HL-60 (cell line): ENCODE data around the gene HAX1.
"Not testable (repeated sequence)": the region's sequence is repeated elsewhere in the genome, so short reads cannot be mapped to it uniquely, and the experiment has no call there.

Experiments
- DNase-seq, 2 experiments: peaks; one replicate each; pipeline ENCODE4 v3.0.0-alpha.2; 2010 to 2020; ENCODE audit warnings: low read depth in 1 of 2, low spot score in 1 of 2
- H3K27ac ChIP-seq: fragments of 250-450 bp; sonication (Bioruptor Pico); replicated peaks from 2 replicates; pipeline ENCODE4 v1.5.1; 2020; ENCODE audit warnings: mild to moderate bottlenecking, moderate library complexity
- H3K27me3 ChIP-seq: fragments of 250-450 bp; sonication (Bioruptor Pico); 2 replicates; pipeline ENCODE4 v1.5.1; 2021; ENCODE audit warnings: mild to moderate bottlenecking, moderate library complexity; ENCODE audit not compliant: insufficient read depth, poor library complexity, severe bottlenecking
- H3K4me3 ChIP-seq: replicated peaks from 2 replicates; pipeline ENCODE4 v1.5.1; 2011; ENCODE audit warnings: mild to moderate bottlenecking, control low read depth, low read length; ENCODE audit not compliant: insufficient read depth
- CTCF ChIP-seq: IDR thresholded peaks from one replicate; pipeline ENCODE4 v1.5.1; 2011; ENCODE audit warnings: low read length, control low read depth, inconsistent platforms; ENCODE audit not compliant: insufficient read depth
- GABPA ChIP-seq: IDR thresholded peaks from 2 replicates; pipeline ENCODE4 v1.6.1; 2012; ENCODE audit warnings: low read depth
- POLR2AphosphoS5 ChIP-seq: IDR thresholded peaks from 2 replicates; pipeline ENCODE4 v1.6.1; 2012; ENCODE audit warnings: low read depth
- SPI1 ChIP-seq: IDR thresholded peaks from 2 replicates; pipeline ENCODE4 v1.6.1; 2012; ENCODE audit warnings: low read depth, mild to moderate bottlenecking, borderline replicate concordance
- TF ChIP-seq, protein P1 (sequence below): IDR thresholded peaks from 2 replicates; pipeline ENCODE4 v1.6.1; 2012; ENCODE audit warnings: low read depth; ENCODE audit not compliant: insufficient replicate concordance

The HAX1 gene

DNA sequence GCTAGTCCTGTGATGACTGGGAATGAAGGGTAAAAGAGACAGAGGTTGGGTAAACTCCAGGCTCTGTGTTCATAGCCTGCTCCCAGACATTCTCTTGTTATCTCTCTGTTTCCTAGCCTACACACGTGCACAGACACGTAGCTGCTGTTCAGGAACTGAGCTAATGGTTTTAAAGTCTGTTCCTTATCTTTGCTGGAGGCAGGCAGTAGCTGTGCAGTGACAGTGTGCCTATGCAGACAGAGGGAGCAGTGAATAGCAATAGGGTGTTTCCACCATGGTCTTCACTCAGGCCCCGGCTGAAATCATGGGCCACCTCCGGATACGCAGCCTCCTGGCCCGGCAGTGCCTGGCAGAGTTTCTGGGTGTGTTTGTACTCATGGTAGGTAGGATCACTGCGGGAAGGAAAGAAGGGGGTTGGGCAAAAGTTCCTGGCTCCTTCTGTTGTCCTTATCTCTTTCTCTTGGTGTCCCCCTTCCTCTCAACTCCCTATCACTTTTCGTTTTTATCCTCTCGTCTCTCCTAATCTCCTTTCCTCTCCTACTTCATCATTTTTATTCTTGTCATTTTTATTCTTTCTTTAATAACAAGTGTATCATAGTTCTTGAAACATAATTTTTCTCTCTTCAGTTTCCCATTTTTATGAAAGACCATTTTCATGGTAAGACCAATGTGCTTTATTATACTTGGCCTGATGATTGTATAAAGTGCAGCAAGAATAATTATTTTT is 48.6 kb downstream of the HAX1 start, which contains the start of gene AQP10:
AQP10 (plus strand) TSS at position 212 of the 727 bp plus-strand sequence; CDS start at position 275, 63 bp downstream.
- H3K4me3 ChIP-seq: no peak within 1 kb of the TSS
- H3K27ac ChIP-seq: no peak within 1 kb of the TSS
- no peak for DNase-seq
- TF ChIP-seq CTCF (no peak), GABPA (no peak), SPI1 (no peak), POLR2AphosphoS5 (no peak)
- TF ChIP-seq, protein P1, sequence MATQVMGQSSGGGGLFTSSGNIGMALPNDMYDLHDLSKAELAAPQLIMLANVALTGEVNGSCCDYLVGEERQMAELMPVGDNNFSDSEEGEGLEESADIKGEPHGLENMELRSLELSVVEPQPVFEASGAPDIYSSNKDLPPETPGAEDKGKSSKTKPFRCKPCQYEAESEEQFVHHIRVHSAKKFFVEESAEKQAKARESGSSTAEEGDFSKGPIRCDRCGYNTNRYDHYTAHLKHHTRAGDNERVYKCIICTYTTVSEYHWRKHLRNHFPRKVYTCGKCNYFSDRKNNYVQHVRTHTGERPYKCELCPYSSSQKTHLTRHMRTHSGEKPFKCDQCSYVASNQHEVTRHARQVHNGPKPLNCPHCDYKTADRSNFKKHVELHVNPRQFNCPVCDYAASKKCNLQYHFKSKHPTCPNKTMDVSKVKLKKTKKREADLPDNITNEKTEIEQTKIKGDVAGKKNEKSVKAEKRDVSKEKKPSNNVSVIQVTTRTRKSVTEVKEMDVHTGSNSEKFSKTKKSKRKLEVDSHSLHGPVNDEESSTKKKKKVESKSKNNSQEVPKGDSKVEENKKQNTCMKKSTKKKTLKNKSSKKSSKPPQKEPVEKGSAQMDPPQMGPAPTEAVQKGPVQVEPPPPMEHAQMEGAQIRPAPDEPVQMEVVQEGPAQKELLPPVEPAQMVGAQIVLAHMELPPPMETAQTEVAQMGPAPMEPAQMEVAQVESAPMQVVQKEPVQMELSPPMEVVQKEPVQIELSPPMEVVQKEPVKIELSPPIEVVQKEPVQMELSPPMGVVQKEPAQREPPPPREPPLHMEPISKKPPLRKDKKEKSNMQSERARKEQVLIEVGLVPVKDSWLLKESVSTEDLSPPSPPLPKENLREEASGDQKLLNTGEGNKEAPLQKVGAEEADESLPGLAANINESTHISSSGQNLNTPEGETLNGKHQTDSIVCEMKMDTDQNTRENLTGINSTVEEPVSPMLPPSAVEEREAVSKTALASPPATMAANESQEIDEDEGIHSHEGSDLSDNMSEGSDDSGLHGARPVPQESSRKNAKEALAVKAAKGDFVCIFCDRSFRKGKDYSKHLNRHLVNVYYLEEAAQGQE: no peak
- H3K27me3 ChIP-seq: peaks cover 15% of the 10 kb centered on the region

GRCh38 chr1:154321609-154321934 is 49.1 kb downstream of the HAX1 start:
- not testable (repeated sequence) for H3K4me3 ChIP-seq, H3K27ac ChIP-seq, DNase-seq
- H3K27me3 ChIP-seq: peaks cover 20% of the 10 kb centered on the region

- TF ChIP-seq SPI1 (no peak), POLR2AphosphoS5 (no peak), CTCF (no peak), GABPA (no peak)
- TF ChIP-seq, protein P1: no peak
- Histone ChIP-seq H3K27ac (no peak overlapping the region), H3K4me3 (no peak overlapping the region), H3K27me3 (peaks cover 36% of the 10 kb centered on the region)
- DNase-seq: no peak
Measured at GRCh38 chr1:154323493-154323892, 51.1 kb downstream of the HAX1 start.

GRCh38 chr1:154324241-154324640 is 51.8 kb downstream of the HAX1 start:
- H3K27me3 ChIP-seq: peaks cover 41% of the 10 kb centered on the region
- H3K4me3 ChIP-seq: no peak overlapping the region
- TF ChIP-seq POLR2AphosphoS5: no peak
- no peak for DNase-seq
- H3K27ac ChIP-seq: no peak overlapping the region
